ENCODE results near the gene HTRA2.
"Not testable (repeated sequence)": the region's sequence is repeated elsewhere in the genome, so short reads cannot be mapped to it uniquely, and the experiment has no call there.

HTRA2 gene

DNA sequence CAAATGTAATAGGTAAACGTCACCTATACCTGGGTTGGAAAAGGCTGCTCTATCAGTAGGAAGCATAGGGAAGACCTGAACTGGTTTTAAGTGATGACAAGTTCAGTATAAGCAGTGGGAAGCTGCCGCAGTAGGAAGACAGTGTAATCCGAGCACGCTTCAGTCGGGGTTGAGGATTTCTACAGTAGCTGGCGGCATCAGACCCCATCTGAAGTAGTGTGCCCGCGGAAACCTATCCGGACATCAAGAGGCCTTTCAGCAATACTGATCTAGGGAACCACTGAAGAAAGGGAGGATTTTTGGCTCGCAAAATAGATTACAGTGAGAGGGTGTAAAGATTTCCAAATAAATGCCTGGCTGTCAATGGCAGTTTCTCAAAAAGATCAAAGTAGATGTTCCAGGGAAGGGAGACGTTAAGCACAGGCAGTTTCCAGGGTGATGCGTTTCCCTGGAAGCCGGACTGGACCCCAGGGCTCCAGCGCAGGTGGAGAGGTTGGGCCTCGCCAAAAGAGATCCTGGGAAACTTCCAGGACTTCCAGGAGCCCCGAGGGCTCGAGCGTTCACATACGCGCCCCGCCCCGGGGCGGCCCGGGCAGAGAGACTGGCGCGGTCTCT, 18.7 kb downstream of the HTRA2 start:
- peak; percentile 23 for DNase-seq

DNA sequence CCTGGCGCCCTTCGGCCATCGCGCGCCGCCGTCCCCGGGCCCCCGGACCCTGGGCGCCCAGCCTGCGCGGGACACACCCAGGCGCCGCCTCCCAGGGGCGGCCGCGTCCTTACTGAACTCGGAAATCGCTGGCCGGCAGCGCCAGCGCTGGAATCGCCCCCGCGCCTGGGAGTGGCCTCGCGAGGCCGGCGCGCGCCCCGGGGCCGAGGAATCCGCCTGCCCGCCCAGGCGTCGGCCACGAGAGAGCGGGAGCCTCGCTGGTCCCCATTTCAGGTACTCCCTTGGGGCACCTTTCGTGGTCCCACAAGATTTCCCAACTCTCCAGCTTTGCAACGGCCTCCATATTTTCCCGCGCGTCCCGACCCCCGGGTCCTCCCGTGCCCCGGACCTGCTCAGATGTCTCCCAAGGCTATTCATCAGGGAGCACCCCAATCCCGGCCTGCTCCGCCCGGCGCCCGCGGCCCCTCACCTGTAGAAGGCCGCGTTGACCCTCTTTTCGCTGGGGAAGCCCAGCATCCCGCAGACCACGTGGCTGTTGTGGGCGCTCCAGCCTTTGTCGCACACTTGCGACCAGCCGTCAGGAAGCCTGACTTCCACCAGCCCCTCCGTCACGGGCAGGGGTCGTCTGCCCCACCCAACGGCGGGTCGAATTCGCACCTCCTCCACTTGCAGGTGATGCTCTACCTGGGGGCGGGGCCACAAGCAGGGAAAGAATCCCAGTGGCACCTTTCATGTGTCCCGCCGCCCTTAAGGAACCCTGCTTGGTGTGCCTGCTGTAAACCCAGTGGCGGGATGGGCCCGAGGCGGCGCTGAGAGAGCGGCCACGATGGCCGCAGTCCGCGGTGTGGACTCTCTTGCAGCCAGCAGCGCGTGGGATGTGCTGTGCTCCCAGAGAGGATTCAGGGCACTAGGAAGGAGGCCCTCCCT, 19.4 kb downstream of the HTRA2 start:
- DNase-seq: peak; percentile 48

DNA sequence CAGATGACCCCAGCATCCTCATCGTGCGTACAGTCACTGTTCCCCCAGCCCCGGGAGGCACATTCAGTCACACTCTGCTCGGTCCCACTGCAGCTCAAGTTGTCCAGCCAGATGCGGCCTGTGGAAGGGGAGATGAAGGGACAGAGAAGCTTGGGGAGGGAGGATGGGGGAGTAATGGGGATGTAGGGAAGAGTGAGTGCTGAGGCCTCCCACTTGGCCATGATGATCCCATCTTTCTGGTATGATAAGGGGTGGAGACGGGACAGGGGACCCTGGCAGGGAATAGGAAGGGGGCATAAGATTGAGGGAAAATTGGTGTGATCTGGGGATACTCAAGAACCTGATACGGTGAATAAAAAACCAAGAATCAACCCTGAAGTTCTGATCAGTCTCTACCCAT, 20.5 kb downstream of the HTRA2 start:
- no peak for DNase-seq

- no peak for DNase-seq
These were observed 21.8 kb downstream of the HTRA2 start for GRCh38 chr2:74551530-74551929.

DNA sequence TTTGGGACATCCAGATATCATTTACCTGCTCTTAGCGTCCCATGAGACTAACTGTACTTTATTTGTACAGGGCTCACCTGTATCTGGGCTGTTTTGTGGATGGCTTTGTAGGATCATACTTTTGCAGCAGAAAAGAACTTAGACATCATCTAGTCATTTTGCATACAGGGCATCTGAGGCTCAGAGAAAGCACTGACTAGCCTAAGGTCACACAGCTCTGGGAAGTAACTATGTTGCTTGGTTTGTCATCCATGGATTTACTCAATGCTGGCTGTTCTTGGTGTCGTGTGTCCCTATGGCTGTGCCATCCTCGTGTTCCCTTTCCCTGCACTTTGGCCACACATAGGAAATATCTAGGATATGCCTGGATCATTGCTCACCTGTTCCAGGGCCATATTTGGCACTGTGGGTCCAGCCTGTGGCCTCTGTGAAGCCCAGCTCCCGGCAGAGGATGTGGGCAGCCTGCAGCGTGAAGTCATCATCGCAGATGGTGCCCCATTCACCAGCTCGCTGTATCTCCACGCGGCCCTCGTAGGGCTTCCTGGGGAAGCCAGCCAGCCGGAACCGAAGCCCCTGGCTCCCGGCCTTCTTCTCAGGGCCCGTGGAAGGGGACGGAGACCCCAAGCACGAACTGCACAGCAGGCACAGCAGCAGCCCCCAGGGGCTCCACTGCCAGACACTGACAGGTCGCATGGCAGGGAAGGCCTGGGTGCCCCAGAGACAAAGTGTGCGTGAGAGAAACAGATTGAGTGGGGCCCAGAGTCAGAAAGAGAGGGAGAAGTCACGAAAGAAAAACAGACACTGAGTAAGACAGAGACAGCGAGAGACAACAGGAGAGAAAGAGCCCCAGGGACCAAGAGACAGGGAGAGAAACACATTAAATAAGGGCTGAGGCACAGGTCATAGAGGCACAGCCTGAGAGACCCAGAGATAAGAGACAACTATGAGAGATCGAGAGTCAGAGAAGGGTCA, 22.5 kb downstream of the HTRA2 start:
- no peak for DNase-seq

- DNase-seq: no peak
These were observed 23.4 kb downstream of the HTRA2 start for GRCh38 chr2:74552914-74553811.

GRCh38 chr2:74553892-74554819, 24.4 kb downstream of the HTRA2 start, which contains the start of the genes DOK1 and LOXL3:
Gene DOK1 (plus strand): TSS chr2:74554720. CDS start chr2:74554755, 35 bp downstream.
Gene LOXL3 (minus strand): TSS chr2:74553942. CDS start chr2:74552634, 1,308 bp downstream.
- DNase-seq: peak; percentile 52

DNA sequence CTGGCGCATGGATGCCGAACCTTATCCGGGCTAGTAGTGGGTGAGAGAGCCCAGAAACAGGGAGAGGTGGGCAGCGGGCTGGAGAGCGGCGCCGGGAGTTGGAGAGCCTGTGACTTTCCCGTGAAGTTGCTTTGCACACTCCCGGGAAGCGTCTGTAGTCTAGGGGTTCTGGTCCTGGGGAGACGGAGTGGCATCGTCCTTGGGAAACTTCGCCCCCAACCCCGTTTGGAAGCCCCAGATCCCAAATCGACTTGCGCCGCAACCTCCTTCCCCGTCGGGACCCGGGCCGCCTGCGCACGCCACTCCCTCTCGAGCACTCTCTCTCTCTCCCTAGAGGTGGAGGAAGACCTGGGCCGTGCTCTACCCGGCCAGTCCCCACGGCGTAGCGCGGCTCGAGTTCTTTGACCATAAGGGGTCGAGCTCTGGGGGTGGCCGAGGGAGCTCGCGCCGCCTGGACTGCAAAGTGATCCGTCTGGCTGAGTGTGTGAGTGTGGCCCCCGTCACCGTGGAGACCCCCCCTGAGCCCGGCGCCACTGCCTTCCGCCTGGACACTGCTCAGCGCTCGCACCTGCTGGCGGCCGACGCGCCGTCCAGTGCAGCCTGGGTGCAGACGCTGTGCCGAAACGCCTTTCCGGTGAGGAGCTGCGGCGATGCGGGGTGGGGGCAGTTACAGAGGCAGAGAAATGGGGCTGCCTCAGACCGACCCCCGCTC, 25.2 kb downstream of the HTRA2 start:
- DNase-seq: no peak

DNA sequence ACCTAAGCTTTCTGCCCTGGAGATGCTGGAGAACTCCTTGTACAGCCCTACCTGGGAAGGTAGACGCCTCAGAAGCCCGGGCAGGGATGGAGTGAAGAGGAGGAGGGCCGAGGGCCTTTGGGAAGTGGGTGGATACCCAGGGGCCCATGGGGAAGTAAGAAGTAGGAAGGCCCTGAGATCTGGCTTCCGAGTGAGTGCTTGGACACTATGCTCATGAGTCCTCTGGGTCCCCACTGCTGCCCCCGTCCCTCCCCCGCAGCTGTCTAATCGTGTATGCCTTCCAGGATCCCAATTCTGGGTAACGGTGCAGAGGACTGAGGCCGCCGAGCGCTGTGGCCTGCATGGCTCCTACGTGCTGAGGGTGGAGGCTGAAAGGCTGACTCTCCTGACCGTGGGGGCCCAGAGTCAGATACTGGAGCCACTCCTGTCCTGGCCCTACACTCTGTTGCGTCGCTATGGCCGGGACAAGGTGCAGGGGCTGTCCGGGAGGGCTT, 25.9 kb downstream of the HTRA2 start:
- no peak for DNase-seq

GRCh38 chr2:74556159-74556558, 26.4 kb downstream of the HTRA2 start:
- no peak for DNase-seq

DNA sequence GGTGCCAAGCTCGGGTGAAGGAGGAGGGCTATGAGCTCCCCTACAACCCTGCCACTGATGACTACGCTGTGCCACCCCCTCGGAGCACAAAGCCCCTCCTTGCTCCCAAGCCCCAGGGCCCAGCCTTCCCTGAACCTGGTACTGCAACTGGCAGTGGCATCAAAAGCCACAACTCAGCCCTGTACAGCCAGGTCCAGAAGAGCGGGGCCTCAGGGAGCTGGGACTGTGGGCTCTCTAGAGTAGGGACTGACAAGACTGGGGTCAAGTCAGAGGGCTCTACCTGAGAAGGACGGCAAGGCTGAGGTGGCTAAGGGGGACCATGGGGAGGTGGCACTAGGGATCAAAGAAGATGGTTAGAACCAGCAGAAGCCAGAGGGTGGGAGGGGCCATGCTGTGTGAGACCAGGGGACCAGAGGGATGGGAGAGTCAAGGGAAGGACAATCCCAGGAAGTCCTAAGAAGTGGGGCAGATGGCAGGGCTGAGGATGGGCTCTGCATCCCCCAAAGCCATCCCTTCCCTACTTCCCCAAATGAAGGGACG, 27.2 kb downstream of the HTRA2 start:
- DNase-seq: no peak

GRCh38 chr2:74558284-74559230, 28.8 kb downstream of the HTRA2 start:
- no peak for DNase-seq

- DNase-seq: no peak
These were observed 30.2 kb downstream of the HTRA2 start for GRCh38 chr2:74559912-74560311.

DNA sequence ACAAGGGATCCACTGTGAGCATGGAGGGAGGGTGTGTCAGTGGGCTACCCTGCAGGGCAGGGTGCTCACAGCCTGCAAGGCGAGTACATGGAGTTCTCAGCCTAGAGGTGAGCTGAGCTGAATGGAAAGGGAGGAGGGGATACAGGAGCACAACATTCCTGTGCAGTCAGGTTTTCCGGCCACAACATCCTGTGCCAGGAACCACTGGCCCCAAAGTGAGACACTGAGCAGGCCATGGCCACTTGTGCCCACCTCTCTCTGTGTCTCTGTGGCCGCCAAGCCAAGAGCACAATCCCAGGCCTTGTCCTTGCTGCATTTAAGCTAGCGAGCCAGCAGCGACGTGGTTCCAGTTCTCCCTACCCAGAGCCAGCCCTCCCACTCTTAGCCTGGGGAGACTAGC, 30.9 kb downstream of the HTRA2 start:
- DNase-seq: no peak

GRCh38 chr2:74561022-74561421, 31.3 kb downstream of the HTRA2 start:
- not testable (repeated sequence) for DNase-seq

GRCh38 chr2:74562126-74562775, 32.5 kb downstream of the HTRA2 start:
- DNase-seq: no peak

- no peak for DNase-seq
These were observed 34.5 kb downstream of the HTRA2 start for GRCh38 chr2:74564222-74564621.
